Measurements from ENCODE around the gene GPR31.

Gene GPR31

DNA sequence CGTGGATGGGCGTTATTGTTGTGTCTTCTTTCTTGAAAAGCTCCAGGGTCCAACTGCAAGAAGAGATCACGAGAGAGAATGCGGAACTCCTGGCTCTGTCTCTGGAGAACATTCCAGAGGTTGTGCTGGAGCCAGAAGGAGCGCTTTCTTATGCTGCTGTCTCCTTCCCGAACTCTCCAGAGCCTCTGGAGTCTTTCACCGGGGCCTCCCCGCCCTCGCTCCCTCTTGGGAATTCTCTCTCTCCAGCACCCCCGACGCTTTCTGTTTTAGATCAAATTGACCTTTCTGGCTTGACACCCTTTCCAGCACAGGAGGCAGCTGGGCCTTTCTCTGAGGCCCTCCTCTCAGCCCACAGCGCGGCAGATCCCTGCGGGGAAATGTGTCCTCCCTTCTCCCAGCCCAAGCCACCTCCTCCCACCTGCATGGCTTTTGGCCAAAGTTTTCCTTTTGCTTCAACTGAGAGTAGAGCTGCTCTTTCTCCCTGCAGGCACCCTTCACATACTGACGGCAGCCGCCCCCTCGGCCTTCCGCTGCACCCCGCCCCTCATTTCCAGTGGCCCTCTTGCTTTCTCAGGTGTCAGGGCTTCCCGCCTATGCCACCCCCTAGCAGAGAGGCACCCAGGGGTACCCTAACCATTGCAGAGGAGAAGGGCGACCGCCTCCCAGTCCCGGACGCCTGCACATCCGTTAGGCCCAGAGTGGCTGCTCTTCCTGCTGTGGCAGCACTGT is 41.5 kb downstream of the GPR31 start:
- DNase-seq: no peak

DNA sequence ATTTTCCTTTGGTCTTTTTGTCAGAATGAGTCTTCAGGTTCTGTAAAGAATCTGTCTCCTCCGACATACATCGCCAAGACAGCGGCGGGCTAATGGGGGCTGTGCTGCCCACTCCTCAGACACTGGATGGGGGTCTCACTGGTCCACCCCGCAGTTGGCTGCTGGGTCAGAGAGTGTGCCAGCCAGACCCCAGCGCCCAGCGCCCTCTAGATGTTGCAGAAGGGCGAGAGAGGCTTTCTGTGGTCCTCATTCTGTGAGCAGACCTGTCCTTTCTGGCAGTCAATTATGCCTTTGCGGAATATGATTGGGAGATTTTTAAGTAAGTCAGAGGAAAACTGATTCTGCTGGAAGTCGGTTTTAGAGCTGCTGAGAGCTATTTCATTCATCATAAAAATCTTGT is 42.7 kb downstream of the GPR31 start:
- peak; percentile 5 to 28 for DNase-seq

GRCh38 chr6:167113935-167114910 is 43.6 kb downstream of the GPR31 start:
- DNase-seq: peak; percentile 85 to 93

GRCh38 chr6:167113047-167113754 is 44.6 kb downstream of the GPR31 start:
- no peak for DNase-seq

- DNase-seq: no peak
Observed at GRCh38 chr6:167112421-167112820, 45.4 kb downstream of the GPR31 start.

GRCh38 chr6:167111597-167111996 is 46.2 kb downstream of the GPR31 start:
- DNase-seq: no peak

GRCh38 chr6:167109651-167110050 is 48.1 kb downstream of the GPR31 start:
- DNase-seq: no peak

DNA sequence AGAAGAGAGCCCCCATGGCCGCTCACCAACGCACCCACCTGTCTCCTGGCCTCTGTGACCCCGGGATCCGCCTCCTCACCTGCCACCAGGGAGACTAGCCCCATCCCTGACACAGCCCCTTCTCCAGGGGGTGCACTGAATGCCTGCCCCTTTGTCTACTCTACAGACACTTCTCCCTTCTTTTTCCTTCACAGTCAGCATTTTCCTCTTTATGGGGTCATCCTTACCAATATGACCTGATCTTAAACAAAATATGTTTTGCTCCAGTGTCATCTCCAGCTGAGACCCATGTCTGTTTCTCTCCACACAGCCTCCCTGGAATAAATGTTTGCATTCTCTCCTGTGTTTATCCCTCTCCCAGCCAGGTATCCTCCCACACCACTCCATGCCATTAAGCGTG is 49.5 kb downstream of the GPR31 start:
- DNase-seq: no peak

DNA sequence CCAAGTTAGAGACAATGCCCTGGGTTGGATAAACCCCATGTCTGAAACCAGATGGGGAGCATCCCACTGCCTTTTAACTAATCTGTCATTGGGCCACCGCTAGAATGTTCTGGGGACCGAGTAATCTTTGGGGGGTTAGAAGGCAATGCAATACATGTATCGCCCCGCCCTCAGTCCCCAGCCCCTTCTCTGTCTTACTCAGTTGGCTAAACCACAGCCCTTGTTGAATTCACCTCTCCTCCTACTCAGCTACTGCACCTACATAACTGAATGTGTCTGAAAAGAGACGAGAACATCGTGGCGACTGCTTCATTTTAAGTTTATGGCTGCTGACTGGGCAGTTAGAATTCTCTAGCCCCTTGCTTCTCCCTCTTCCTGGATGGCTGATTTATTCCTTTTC is 50.0 kb downstream of the GPR31 start:
- DNase-seq: no peak

GRCh38 chr6:167106406-167106805 is 51.4 kb downstream of the GPR31 start:
- DNase-seq: no peak
